Amniotic epithelial cell (primary cell): Measurements from ENCODE around the gene NPC1L1.

Source experiments
- DNase-seq: peaks from one replicate; pipeline ENCODE4 v3.0.0-alpha.2; 2010; ENCODE audit warnings: low read depth

The NPC1L1 gene

DNA sequence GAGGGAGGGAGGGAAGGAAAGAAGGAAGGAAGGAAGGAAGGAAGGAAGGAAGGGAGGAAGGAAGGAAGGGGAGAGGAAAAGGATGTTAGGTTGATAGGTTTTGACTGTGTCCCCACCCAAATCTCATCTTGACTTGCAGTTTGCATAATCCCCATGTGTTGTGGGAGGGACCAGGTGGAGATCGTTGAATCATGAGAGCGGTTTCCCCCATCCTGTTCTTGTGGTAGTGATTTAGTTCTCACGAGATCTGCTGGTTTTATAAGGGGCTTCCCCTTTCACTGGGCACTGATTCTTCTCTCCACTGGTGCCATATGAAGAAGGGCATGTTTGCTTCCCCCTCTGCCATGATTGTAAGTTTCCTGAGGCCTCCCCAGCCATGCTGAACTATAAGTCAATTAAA, 35.5 kb downstream of the NPC1L1 start:
- DNase-seq: no peak

GRCh38 chr7:44498230-44498954, 42.7 kb downstream of the NPC1L1 start:
- DNase-seq: no peak

DNA sequence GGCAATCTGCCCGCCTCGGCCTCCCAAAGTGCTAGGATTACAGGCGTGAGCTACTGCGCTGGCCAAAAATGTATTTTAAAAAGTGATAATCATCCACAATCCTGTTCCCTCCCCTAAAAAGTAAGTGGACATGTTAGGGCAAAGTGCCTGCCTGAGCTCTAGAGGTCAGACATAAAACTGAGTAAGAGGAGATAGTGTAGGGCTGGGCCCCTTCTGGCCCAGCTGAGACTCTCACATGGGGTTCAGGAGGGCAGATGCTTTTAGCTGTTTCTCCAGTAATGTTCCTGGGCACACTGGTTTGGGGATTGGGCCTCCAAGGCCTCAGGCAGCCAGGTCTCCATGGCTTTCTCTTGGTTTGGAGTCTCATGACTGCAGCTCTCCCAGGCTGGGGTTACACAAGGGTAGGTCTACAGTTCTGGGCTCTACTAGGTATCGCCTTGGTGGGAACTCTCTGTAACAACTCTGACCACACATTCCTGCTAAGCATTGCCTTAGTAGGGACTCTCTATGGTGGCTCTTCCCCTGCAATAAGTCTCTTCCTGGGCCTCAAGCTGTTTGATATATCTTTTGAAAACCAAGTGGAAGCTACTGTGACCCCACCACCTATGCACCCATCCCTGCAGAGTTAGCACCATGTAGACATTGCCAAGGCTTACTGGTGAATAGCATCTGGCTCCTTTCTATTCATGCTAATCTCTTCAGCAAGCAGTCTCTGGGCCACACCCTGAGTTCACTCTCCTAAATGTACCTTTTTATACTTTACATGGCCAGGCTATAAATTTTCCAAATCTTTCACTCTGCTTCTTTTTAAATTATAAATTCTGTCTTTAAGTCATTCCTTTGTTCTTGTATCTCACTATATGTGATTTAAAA, 43.7 kb downstream of the NPC1L1 start:
- no peak for DNase-seq

GRCh38 chr7:44496385-44496784, 44.7 kb downstream of the NPC1L1 start:
- DNase-seq: no peak

- DNase-seq: no peak
These were observed 46.2 kb downstream of the NPC1L1 start for GRCh38 chr7:44494960-44495359.

GRCh38 chr7:44491229-44491628, 49.9 kb downstream of the NPC1L1 start:
- DNase-seq: no peak

GRCh38 chr7:44490351-44491200, 50.6 kb downstream of the NPC1L1 start, which contains the start of gene NUDCD3:
Gene NUDCD3, minus strand, starts transcription at chr7:44490658. Its CDS starts 58 bp downstream, at chr7:44490600.
- DNase-seq: peak; percentile 75

DNA sequence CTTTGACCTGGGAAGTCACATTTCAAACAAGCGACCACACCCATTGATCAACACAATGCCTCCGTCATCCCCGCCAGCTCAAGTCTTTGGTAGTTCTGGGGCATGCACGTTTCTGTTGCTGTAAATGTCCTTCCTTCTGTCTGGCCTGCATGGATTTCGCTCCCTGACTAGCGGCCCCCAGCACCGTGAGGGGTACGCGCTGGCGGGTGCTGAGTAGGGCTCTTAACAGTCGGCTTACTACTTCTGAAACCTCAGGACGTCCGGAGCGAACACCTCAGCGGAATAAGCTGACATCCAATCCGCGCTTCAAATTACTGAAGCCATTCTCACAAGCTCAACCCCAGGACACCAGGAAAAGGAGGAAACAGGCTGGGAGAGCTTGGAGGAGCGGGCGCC, 51.2 kb downstream of the NPC1L1 start:
- peak; percentile 13 for DNase-seq

GRCh38 chr7:44488955-44489354, 52.2 kb downstream of the NPC1L1 start:
- no peak for DNase-seq

DNA sequence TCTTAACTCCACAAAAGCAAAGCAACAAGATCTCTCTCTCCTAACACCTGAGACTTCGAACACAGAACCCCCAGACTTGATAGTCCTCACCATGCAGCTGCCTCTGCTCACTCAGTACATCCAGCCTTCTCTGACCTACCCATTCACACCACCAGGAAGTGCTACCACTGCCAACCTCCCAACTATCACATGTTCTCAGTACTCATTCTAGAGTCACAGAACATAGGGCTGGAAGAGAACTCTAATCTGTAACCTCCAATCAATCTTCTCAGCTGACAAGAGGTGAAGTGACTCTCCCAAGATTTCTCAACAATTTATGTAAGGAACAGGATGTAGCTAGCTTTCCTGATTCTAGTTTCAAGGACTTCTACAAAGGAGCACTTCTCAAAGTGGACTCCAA, 54.4 kb downstream of the NPC1L1 start:
- peak; percentile 92 for DNase-seq

GRCh38 chr7:44486001-44486400, 55.1 kb downstream of the NPC1L1 start:
- DNase-seq: no peak

- no peak for DNase-seq
These were observed 56.4 kb downstream of the NPC1L1 start for GRCh38 chr7:44484482-44485313.

DNA sequence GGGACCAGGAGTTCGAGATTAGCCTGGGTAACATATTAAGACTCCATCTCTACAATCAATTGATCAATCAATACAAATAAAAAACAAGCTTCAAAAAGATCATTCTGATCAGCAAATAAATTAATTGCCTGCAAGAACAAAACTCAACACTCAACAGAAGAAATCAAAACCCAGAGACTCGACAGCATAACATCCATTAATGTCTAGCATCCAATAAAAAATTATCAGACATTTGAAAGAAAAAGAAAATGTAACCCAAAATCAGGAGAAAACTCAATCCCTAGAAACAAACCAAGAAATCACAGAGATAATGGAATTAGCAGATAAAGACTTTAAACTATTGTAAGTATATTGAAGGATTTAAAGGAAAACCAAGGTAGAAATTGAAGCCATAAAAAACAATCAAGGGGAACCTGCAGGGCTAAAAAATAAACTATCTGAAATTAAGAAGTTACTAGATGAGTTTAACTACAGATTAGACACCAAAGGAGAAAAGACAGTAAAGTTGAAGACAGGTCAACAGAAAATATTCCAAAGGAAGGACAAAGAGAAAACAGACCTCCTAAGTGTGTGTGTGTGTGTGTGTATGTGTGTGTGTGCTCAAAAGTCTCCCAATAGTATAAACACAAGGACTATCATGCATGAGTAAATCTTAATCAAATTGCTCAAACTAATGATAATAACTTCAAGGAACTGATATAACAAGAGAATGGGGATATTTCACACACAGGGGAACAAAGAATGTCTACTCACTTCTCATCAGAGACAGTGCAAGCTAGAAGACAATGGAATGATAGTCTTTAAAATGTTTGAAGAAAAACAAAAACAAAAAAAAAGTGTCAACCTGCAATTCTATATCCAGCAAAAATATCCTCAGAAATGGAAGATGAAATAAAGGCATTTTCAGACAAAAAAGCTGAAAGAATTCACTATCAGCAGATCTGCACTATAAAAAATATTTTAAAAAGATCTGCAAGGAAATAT, 58.3 kb downstream of the NPC1L1 start:
- no peak for DNase-seq

- no peak for DNase-seq
These were observed 63.2 kb downstream of the NPC1L1 start for GRCh38 chr7:44477938-44478337.

DNA sequence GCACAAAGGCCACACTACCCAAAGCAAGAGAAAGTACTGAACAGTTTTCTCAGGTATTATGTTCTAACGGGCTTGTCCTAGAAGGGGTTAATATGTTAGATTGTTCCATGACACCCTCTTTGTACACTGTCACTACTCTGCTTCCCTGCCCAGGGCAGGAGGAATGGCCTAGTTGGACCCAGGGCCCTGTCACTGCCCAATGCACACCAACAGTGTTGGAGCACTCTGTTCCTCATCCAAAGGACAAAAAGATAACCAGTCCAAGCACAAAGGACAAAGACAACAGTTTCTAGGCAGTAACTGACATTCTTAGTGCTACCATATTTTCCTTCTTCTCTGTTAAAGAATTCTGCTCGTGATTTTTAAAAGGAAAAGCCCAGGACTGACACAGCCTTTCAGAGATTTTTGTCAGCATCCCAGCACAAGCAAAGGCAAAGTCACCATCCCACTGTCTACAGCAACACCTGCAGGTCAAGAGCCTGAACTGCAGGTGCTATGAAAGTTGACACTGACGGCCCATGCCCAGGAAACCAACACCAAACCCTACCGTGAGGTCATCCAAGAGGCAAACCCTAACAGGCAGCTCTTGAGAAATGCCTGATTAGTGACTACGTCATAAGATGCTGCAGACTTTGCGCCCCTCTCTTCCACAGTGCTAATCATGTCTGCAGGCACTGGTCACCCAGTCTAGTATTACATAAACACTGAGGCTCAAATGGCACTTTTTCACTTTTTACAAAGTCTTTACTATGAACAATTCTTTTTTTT, 63.9 kb downstream of the NPC1L1 start:
- peak; percentile 89 for DNase-seq

- DNase-seq: no peak
These were observed 64.8 kb downstream of the NPC1L1 start for GRCh38 chr7:44476313-44476712.

- DNase-seq: peak; percentile 62
These were observed 67.8 kb downstream of the NPC1L1 start for GRCh38 chr7:44473295-44473694.

DNA sequence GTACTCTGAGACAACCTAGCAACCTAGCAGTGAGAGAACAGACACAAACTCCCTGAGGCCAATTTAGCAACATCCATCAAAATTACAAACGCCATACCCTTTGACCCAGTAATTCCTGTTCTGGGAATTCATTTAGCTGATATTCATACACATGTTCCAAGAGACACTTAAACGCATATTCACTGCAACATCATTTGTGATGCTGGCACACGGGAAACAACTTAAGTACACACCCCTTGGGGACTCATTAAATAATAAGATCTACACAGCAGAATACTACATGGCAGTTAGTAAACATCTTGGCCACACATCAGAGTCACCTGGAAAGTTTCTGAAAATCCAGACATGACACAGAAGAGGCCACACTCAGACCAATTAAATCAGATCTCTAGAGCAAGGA, 68.3 kb downstream of the NPC1L1 start:
- DNase-seq: no peak

GRCh38 chr7:44471850-44472249, 69.3 kb downstream of the NPC1L1 start:
- DNase-seq: peak; percentile 37
